ENCODE measurements around the gene IL18BP.

The IL18BP gene

GRCh38 chr11:72005347-72006260 lies 6.9 kb downstream of the IL18BP start:
- no peak for TF ChIP-seq CTCF (IDR thresholded peaks at IDR 0.05; ENCODE audit: insufficient read depth, low read depth, low read length, missing control alignments)
- H3K4me3 ChIP-seq (ENCODE audit: low read length), result no peak overlapping the region
- no peak for DNase-seq (ENCODE audit: low read depth)

GRCh38 chr11:72006309-72007088 lies 7.8 kb downstream of the IL18BP start:
- no peak for TF ChIP-seq CTCF (IDR thresholded peaks at IDR 0.05; ENCODE audit: insufficient read depth, low read depth, low read length, missing control alignments)
- no peak for DNase-seq (ENCODE audit: low read depth)
- H3K4me3 ChIP-seq (ENCODE audit: low read length), result no peak overlapping the region

GRCh38 chr11:72007089-72007476 lies 8.4 kb downstream of the IL18BP start:
- DNase-seq (ENCODE audit: low read depth), result no peak
- no peak overlapping the region for H3K4me3 ChIP-seq (ENCODE audit: low read length)
- no peak for TF ChIP-seq CTCF (IDR thresholded peaks at IDR 0.05; ENCODE audit: insufficient read depth, low read depth, low read length, missing control alignments)

GRCh38 chr11:72007587-72007986 lies 8.9 kb downstream of the IL18BP start:
- no peak for DNase-seq (ENCODE audit: low read depth)
- H3K4me3 ChIP-seq (ENCODE audit: low read length), result no peak overlapping the region
- no peak for TF ChIP-seq CTCF (IDR thresholded peaks at IDR 0.05; ENCODE audit: insufficient read depth, low read depth, low read length, missing control alignments)

GRCh38 chr11:72008728-72009127 lies 10.0 kb downstream of the IL18BP start:
- no peak for TF ChIP-seq CTCF (IDR thresholded peaks at IDR 0.05; ENCODE audit: insufficient read depth, low read depth, low read length, missing control alignments)
- no peak overlapping the region for H3K4me3 ChIP-seq (ENCODE audit: low read length)
- no peak for DNase-seq (ENCODE audit: low read depth)

GRCh38 chr11:72009156-72009555 lies 10.4 kb downstream of the IL18BP start:
- H3K4me3 ChIP-seq (ENCODE audit: low read length), result no peak overlapping the region
- no peak for TF ChIP-seq CTCF (IDR thresholded peaks at IDR 0.05; ENCODE audit: insufficient read depth, low read depth, low read length, missing control alignments)
- no peak for DNase-seq (ENCODE audit: low read depth)

Data from epithelial cell of esophagus (primary cell).